Measurements from ENCODE around the gene HSD3B2. TPM values are rescaled to one million over a fixed set of nuclear protein-coding genes. Genes with fewer than 3 reads are reported as not detected.

Gene HSD3B2
- polyA plus RNA-seq, 1 donor from 2014 or later: not detected

- TF ChIP-seq CTCF (IDR thresholded peaks at IDR 0.05; ENCODE audit: poor library complexity, severe bottlenecking): no peak
- no peak for TF ChIP-seq EZH2 (IDR thresholded peaks at IDR 0.05; ENCODE audit: borderline replicate concordance, insufficient read depth, low read length, poor library complexity, severe bottlenecking)
- TF ChIP-seq REST (IDR thresholded peaks at IDR 0.05; ENCODE audit: borderline replicate concordance): no peak
- TF ChIP-seq EP300 (conservative IDR thresholded peaks at IDR 0.05; ENCODE audit: poor library complexity, severe bottlenecking): no peak
- no peak for TF ChIP-seq RAD21 (conservative IDR thresholded peaks at IDR 0.05)
- no peak for TF ChIP-seq SMC3 (conservative IDR thresholded peaks at IDR 0.05; ENCODE audit: poor library complexity)
- no peak for TF ChIP-seq MXI1 (conservative IDR thresholded peaks at IDR 0.05; ENCODE audit: poor library complexity, severe bottlenecking)
- no peak for TF ChIP-seq POLR2AphosphoS5 (IDR thresholded peaks at IDR 0.05)
- no peak for TF ChIP-seq TAF1 (IDR thresholded peaks at IDR 0.05; ENCODE audit: low read depth)
- H3K79me2 ChIP-seq (replicated peaks; ENCODE audit: insufficient read depth, low read length): no peaks in the 10 kb centered on the region
- H3K27ac ChIP-seq (ENCODE audit: low read length): no peak overlapping the region
- H3K9me2 ChIP-seq (ENCODE audit: insufficient read depth, low read length): no peaks in the 10 kb centered on the region
- H3F3A ChIP-seq (ENCODE audit: insufficient read depth, low read length, poor library complexity, severe bottlenecking): no peaks in the 10 kb centered on the region
- H3K9me3 ChIP-seq (ENCODE audit: low read length): no peaks in the 10 kb centered on the region
- H4K20me1 ChIP-seq (ENCODE audit: insufficient read depth): no peaks in the 10 kb centered on the region
- H3K4me2 ChIP-seq (ENCODE audit: low read length): no peak overlapping the region
- no peak overlapping the region for H2AFZ ChIP-seq (ENCODE audit: low read depth, low read length)
- no peaks in the 10 kb centered on the region for H3K27me3 ChIP-seq (ENCODE audit: insufficient read depth, low read depth, low read length)
- H3K4me3 ChIP-seq (ENCODE audit: low read length): no peak overlapping the region
- H3K9ac ChIP-seq (ENCODE audit: low read length): no peak overlapping the region
- H3K36me3 ChIP-seq (ENCODE audit: insufficient read depth, low read length): no peaks in the 10 kb centered on the region
Measured at GRCh38 chr1:119372503-119373086, 42.4 kb upstream of the HSD3B2 start.

GRCh38 chr1:119373465-119373864 lies 41.5 kb upstream of the HSD3B2 start:
- H3K27me3 ChIP-seq (ENCODE audit: insufficient read depth, low read depth, low read length): no peaks in the 10 kb centered on the region
- no peaks in the 10 kb centered on the region for H3K9me2 ChIP-seq (ENCODE audit: insufficient read depth, low read length)
- H4K20me1 ChIP-seq (ENCODE audit: insufficient read depth): no peaks in the 10 kb centered on the region
- H3K27ac ChIP-seq (ENCODE audit: low read length): no peak overlapping the region
- no peak overlapping the region for H3K4me2 ChIP-seq (ENCODE audit: low read length)
- H3K9me3 ChIP-seq (ENCODE audit: low read length): no peaks in the 10 kb centered on the region
- TF ChIP-seq EP300 (conservative IDR thresholded peaks at IDR 0.05; ENCODE audit: poor library complexity, severe bottlenecking) (no peak), TAF1 (IDR thresholded peaks at IDR 0.05; ENCODE audit: low read depth) (no peak), CTCF (IDR thresholded peaks at IDR 0.05; ENCODE audit: poor library complexity, severe bottlenecking) (no peak), RAD21 (conservative IDR thresholded peaks at IDR 0.05) (no peak), POLR2AphosphoS5 (IDR thresholded peaks at IDR 0.05) (no peak), EZH2 (IDR thresholded peaks at IDR 0.05; ENCODE audit: borderline replicate concordance, insufficient read depth, low read length, poor library complexity, severe bottlenecking) (no peak), MXI1 (conservative IDR thresholded peaks at IDR 0.05; ENCODE audit: poor library complexity, severe bottlenecking) (no peak), SMC3 (conservative IDR thresholded peaks at IDR 0.05; ENCODE audit: poor library complexity) (no peak), REST (IDR thresholded peaks at IDR 0.05; ENCODE audit: borderline replicate concordance) (no peak)
- H3K4me3 ChIP-seq (ENCODE audit: low read length): no peak overlapping the region
- H3F3A ChIP-seq (ENCODE audit: insufficient read depth, low read length, poor library complexity, severe bottlenecking): no peaks in the 10 kb centered on the region
- H3K9ac ChIP-seq (ENCODE audit: low read length): no peak overlapping the region
- H3K79me2 ChIP-seq (replicated peaks; ENCODE audit: insufficient read depth, low read length): no peaks in the 10 kb centered on the region
- H2AFZ ChIP-seq (ENCODE audit: low read depth, low read length): no peak overlapping the region
- H3K36me3 ChIP-seq (ENCODE audit: insufficient read depth, low read length): no peaks in the 10 kb centered on the region
